Stimulated activated CD8-positive, alpha-beta memory T cell treated with anti-CD3 and anti-CD28 coated beads, Interleukin-12 subunit alpha, Interleukin-12 subunit beta, amount 100 ng/mL, for 24 hours (primary cell): ENCODE measurements around the gene OTOF.
A peak's percentile ranks its signal among the peaks of the same experiment; 100 is the strongest.

ENCODE experiments used
- DNase-seq: peaks from one replicate; pipeline ENCODE4 v3.0.0-alpha.2; 2020; ENCODE audit errors: extremely low read depth

OTOF gene

DNA sequence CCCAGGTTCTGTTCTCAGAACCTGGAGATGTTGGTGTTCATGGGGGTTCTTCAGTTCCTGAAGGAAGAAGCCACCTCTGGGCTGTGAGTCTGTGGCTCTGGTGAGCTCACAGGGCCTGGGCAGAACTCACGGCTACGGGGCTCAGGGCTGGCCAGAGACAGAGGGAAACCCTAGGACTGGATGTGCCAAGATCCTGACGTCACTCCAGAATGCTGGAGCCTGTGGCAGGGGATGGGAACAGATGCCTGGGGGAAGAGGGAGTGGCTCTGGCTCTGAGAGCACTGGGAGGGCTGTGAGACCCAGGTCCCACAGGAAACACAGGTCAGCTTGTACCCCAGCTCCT is at the start of gene OTOF:
Gene OTOF (minus strand): TSS at position 214 of the 343 bp plus-strand sequence.
- DNase-seq: no peak

DNA sequence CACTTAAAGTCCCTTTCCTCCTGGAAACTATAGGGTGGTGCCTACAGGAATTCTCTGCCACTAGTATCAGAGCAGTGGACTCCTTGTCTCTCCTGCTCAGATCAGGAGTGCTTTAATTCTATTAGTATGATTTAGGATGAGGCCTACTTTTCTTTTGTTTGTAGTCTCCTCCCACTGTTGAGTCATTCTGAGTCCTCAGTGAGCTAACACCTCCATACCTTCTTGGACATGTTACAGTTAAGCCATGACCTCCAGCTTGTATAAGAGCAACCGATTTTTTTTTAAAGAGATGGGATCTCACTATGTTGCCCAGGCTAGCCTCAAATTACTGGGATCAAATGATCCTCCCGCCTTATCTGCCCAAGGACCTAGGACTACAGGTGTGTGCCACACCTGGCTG is 48.7 kb upstream of the OTOF start:
- no peak for DNase-seq

DNA sequence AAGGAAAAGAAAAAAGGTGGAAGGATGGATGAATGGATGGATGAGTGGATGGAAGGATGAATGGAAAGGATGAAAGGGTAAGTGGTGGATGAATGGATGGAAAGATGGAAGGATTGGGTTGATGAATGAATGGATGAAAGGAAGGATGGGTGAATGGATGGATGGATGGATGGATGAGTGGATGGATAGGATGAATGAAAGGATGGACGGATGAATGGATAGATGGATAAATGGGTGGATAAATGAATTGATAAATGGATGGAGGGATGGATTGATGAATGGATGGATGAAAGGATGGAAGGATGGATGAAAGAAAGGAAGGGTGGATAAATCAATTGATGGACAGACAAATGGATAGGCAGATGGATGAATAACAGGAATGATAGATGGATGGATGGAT is 48.2 kb upstream of the OTOF start:
- DNase-seq: no peak

DNA sequence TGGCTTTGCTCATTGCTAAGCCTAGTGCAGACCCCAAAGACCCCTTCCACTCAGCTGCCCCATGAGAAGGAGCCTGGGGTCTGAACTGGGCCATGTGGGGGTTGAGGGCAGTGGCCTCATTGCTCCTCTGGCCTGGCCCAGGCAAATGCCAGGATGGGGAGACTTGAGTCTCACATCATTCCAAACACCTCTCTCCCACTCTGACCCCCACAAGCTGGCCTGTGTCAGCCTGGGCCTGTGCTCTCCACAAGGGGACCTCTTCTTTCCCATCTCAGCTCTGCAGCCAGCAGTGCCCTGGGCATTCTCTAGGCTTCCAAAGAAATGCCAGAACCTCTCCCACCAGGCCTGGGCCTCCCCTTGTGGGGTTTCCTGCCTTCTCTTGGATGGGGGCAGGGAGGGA is 45.8 kb upstream of the OTOF start:
- DNase-seq: no peak

DNA sequence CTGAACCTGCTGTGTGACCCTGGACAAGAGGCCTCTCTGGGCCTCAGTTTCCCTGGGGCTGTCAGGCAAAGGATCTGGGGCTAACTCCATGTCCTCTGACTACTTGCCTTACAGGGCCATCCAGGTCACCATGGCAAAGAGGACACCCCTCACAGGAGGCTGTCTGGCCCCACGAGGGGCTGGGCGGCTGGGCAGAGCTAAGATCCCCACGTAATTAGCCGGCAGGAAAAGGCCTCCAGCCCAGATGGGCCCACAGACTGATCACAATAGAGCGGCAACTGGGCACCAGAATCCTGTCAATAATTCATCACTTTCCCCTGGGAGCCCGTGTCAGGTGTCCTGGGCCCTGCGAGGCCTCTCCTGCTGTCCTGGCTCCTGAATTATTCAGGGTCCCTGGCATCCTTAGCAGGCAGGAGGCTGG is 44.8 kb upstream of the OTOF start:
- DNase-seq: no peak

DNA sequence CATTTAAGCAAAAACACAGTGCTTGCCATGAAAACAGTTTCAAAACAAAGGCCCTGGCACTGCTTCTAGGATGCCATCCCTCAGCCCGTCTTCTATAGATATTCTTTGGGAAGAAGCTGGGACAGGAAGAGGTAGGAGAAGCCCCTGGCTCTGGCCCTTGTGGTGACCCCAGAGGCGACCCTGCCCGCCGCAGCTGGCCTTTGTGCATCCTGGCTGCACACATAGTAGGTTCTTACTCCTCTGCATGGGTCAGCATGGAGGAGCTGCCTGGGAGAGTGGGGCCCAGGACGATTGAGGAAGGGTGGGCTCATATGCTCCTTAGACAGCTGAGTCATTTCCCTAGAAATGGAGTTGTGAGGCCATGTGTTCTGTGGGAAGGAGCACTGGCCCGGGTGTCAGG is 44.4 kb upstream of the OTOF start:
- DNase-seq: no peak

DNA sequence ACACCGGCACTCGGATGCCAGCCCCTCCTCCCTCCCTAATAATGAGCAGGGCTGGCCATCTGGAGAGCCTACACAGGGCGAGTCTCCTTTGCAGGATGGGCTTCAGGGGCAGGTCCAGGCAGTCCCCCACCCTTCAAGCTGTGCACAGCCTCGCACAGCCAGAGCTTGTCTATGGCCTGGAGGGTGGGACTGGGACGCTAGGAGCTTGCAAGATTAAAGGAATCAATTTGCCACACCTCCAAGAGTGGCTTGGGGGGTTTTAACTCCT is 43.9 kb upstream of the OTOF start:
- DNase-seq: no peak

DNA sequence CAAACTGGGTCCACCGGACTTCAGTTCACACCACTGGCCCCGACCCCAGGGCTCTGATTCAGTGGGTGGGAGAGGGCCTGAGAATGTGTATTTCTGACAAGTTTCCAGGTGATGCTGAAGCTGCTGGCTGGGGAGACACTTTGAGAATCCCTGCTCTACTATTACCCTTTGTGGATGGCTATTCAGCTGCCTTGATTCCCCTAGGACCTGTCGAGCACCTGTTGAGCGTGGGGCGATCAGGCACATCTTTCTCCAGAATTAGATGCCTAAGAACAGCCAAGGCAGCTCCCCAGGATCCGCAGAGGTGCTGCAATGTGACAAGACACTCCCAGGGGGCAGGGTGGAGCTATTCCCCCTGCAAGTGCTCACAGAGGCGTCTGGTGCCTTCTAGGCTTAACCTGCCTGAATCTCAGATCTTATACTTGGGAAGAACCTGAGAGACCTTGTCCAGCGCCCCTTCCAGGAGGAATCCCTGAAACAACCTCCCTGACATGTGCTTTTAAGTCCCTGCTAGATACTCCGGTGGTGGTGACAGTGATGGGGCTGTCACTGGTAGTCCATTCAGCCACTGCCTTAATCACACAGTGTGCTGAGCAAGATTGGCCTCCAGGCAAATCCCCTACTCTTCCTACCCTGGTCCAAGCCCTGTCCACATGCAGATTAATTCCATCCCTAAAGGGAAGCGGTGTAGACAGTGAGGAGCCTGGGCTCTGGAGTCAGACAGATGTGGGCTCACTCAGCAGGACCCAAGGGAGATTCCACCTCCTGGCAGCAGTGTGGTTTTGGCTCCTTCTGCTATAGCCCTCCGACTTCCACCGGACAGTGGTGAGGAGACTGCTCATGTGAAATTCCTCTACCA is 43.4 kb upstream of the OTOF start:
- no peak for DNase-seq

DNA sequence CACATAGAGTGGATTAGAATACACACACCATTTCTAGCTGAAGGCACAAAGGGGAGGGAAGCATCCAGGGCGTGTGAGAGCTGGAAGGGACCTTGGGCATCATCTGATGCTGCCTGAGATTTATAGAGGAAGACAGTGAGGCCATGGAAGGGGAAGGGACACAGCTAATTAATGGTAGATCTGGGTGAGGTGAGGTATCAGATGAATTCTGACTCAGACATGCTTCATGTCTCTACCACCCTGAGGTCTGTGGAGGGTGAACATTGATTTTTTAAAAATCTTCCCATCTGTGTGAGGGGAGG is 42.2 kb upstream of the OTOF start:
- no peak for DNase-seq

DNA sequence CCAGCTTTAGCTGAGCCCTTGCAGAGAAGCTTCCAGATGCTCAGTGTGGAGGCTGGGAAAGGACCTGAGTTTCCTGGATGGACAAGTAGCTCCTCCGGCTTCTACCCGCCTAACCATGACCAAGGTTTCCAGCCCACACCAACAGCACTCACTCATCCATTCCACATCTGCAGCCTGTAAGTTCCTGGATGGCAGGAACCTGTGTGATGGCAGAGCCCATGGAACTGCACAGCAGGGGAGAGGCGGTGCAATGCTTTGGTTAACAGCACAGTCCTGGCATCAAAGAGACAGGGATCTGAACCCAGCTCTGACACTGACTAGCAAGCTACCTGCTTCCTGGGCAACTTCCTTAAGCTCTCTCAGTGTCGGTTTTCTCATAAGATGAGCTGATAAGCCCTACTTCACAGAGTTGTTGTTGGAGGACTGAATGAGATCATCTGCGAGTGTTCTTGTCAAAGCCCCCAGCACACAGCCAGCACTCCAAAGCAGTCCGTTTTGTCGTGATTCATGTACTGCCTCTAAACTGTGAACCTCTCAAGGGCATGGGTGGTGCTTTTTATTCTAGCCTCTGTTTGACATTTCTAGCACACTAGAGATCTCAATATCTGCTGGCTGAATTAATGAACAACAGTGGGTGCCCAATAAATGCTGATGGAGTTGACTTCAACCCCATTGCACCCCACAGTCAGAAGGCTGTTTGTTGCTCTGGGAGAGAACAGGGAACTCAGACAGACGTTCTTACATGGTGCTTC is 41.6 kb upstream of the OTOF start:
- DNase-seq: no peak

DNA sequence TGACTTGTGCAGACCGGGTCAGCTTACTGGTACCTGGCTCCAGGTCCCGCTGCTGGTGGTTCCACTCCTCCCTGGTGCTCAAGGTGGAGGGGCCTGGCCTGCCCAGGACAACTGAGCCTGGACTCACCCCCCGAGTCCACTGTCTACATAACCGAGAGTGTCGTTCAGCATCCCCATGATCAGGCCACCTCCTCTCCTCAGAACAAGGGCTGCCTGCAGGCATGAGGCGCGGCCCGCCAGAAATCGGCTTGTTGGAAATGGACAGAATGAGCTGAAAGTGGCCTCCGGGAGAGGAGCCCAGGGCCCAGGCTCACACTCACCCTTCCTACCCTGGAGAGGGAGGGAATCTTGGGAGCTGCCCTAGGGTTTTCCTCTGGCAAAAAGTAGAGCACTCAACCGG is 38.9 kb upstream of the OTOF start:
- DNase-seq: no peak

DNA sequence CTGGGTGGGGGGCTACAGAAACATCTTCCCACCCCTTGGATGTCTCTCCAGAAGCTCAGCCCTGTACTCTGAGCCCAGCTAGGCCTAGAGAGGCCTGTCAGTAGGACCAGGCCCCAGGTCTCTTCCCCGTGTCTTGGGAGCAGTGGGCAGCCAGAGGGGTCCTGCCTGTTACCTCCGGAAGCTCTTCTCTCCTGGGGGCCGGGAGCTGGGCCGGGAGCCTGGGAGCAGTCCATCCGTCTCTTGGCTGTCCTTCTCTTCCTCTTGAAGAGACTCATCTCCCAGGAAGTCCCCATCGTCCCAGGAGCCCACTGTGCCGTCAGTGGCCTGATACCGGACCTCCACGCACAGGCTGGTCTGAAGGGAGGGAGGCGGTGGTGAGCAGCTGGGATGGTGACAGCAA is 38.3 kb upstream of the OTOF start:
- DNase-seq: no peak

DNA sequence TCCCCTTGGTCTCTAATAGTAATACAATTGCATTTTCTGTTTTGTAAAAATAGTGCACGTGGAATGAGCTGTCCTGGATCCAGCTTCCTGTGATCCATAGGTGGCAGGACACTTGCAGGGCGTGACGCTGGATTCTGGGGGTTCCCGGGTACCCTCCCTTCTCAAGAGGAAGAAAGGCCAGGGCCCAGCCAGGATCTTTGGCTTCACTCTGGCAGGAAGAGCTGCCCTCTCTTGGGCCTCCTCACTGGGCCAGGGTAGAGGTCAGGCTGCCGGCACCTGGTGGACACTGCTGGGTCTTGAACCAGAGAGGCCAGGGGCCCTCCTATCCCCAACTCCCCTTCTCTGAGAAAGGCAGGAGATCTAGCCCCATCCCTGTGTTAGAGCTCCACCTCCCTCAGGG is 37.8 kb upstream of the OTOF start:
- no peak for DNase-seq

DNA sequence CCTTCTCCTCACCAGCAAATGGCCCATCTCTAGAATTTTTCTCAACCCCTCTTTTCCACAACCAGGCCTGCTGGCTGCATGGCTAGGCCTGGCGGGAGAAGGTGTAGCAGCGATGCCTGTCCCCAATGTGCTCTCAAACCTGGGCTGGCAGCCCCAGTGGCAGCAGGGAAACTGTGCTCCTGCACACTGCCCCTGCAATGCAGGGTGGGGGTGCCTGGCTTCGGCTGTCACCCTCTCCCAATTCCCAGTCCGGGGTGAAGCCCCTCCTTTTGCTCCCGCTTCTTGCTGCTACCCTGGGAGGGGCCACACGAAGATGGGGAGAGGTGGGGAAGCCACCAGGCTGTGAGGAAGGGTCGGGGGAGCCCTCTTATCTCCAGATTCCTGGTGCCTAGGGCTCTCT is 36.1 kb upstream of the OTOF start:
- no peak for DNase-seq

DNA sequence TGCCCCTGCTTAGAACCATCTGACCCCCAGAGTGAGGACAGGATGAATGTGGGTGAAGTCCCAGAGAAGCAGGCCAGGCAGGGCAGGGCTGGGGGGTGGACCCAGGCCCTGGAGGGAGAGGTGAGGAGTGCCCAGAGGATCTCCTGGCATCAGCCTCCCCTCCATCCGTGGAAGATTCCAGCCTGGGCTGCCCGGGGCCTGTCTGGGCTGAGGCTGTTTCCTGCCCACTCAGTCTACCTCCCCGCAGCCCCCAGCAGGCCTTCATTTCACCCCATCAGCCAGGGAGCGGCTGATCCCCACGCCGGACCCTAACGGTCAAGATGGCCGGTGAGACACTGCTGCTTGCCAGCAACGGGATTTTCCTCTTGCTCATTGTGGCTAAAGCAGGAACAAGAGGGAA is 35.3 kb upstream of the OTOF start:
- DNase-seq: no peak

DNA sequence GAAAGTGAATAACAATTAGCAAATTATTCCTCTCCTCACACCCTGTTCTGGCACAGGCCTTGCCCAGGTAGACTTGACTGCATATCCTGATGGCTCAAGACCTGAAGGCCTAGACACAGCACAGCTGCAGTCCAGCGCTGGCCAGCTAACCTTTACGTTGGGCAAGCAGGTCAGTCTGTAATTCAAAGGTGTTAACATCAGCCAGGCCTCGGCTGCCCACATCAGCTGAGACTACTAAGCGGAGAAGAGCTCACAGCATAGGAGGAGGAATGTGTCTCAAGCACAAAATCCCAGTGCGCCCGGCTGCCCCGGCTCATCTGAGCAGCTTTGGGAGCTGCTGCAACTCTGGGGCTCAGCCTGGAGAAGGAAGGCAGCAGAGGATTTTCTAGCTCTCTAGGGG is 33.5 kb upstream of the OTOF start:
- DNase-seq: no peak

DNA sequence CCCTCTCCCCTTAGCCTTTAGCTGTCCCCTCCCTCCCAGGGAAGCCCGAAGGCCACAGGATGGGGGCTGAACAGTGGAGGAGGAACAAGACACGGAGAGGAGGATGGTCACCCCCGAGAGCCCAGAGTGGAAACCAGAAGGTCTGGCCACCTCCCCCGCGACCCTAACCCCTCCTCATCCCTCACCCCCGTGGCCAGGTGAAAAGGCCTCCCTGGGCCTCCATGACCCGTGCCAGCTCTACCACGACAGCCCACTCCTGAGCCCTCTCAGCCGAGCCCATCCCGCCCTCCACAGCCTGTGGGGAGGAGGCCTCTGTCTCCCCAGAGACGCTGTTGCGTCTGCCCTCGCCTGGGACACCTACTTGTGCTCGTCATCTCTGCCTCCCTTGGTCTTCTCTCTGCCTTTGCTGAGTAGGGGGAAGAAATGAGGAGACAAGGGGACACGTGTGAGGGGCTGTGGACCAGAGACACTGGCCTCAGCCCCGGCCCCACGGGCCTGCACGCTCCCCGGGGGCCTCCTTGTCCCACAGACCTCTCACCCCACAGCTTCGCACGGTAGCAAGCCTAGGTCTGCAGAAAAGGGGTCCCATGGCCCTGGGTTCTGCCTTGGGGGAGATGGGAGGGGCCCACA is 32.5 kb upstream of the OTOF start:
- DNase-seq: no peak

DNA sequence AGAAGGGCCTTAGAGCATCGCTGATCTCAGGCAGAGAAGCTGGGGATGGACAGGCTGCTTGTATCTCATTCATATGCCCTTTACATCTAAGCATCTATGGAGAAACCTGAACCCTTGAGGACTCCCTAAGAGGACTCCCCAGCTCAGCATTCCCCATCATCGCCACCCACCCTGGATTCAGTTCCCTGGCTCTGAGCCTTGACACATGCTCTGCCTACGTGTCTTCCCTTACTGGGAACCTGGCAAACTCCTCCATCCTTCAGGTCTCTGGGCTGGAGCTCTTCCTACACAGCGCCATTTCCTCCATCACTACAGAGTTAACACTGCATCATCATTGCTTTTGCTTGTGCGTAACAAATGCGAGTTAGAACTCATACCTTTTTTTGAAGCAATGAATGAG is 31.2 kb upstream of the OTOF start:
- no peak for DNase-seq

DNA sequence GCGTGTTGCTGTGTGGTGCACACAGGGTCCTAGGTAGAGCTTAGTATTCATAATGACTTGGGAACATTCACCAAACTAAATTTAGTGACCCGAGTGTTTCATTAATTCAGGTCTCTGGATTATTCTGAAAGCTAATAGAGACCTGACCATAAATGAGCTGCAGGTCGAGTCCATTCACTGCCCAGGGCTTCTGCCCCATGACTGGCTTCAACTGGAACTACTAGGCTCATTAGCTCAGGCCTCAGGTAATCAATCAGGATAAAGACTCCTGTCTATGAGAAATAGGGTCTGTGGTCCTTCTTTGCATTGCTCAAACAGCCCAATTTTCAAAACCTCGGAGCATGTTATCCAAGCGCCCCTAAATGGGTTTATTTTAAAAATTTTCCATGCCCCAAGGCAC is 30.0 kb upstream of the OTOF start:
- no peak for DNase-seq

DNA sequence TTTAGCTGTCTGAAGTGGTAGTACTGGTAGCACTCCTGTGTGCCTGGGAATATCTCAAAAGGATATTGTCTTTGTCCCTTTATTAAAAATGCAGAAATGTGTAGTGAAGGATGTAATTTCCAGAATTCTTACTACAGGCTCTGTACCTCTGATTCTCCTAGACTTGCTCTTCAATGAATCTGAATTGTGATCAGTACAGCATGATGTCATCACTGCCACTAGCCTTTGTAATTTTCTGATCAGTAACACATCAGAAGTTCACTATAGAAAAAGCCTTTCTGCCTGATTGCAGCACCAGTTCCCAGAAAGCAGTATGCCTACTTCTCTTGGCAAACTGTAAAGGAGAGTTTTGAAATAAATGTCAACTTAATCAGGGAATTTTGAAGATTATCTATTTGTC is 29.2 kb upstream of the OTOF start:
- no peak for DNase-seq

DNA sequence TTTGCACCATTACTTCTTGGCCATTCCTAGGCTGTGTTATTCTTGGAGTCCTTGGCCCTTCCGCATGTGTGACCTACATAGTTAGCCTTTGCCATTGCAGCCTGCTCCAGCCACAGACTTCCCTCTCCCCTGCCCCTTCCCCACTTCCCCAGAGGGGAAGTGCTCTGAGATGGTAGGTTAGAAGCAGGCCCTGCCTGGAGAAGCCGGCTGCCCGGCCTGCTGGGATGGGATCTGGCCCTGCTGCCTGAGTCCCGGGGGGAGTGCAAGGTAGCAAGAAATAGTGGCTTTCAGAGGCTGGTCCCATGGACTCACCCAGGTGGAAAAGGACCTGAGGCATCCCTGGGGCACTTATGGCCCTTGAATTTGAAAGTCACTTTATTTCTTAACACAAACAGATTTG is 28.4 kb upstream of the OTOF start:
- DNase-seq: no peak

DNA sequence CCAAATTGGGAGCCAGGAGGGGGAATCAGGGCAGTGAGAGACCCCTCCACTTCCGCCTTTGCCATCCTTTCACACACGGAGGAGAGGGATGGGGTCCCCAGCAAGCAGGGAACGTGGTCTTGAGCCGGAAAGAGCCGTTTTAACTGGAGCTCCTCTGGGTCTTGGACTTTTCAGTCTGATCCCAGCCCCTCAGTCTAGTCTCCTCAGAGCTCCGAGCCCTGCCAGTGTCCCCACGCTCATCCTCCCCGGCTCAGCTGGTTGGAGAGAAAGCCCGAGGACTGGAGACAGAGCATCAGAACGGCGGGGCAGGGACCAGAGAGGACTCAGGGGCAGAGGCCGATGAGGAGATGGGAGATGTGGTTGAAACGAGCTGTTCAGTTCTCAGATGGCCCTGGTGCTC is 26.1 kb upstream of the OTOF start:
- DNase-seq: no peak

DNA sequence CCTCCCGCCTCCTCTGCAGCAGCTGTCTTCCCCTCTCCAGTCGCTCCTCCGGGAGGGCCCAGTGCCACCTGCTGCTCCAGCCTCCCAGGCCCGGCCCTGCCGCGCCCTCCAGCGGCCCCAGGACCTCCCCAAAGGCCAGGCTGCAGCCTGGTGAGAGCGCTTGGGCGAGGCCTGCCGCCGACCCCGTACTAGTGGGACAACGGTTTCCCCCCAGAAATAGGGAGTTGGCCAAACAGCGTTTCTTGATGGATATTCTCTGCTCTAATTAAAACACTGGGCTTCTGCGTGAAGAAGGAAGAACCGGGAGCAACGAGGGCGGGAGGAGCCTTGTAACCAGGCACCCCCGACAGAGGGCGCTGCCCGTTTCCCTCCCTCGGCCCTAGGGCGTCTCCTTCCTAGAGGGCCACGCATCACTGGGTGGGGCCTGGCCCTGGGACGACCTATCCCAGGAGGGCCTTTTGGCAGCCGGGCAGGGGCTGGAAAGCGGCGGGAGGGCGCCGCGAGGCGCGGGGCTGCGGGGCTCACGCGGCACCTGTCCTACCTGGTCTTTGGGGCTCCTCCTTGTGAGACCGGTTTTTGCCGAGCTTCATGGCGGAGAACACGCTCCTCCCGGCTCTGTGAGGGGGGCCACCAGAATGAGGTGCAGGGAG is 25.4 kb upstream of the OTOF start:
- DNase-seq: peak; percentile 62
